KBM-7 (cell line): ENCODE results near the gene POU2F2.

Experiments used
- DNase-seq: peaks from one replicate; pipeline ENCODE4 v3.0.0-alpha.2; 2015
- in situ Hi-C: fragments of 300-500 bp; cut with MboI; formaldehyde crosslinking; loops from 2 replicates; pipeline ENCODE4 v1.14.3; 2020; ENCODE audit warnings: low sequenced_read_pairs, low pct_unique_long_range_greater_than_20kb, mixed read lengths

Gene POU2F2

DNA sequence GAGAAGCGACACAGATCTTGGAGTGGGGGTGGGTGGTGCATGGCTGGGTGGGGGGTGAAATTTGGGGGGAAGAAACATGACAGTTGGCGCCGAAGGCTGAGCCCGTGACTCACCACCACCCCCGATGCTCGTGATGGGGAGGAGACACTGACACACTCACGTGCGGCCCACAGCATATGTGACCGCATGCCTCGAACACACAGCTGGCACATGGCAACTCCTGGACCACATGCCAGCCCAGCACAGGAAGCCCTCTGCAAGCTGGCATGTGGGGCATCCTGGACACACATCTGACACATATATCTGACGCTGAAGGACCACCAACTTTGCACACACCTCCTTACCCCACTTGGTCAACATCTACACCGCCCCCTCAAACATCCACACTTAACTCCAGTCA, 61.0 kb downstream of the POU2F2 start:
- no peak for DNase-seq
- in situ Hi-C loops = no loop called here

DNA sequence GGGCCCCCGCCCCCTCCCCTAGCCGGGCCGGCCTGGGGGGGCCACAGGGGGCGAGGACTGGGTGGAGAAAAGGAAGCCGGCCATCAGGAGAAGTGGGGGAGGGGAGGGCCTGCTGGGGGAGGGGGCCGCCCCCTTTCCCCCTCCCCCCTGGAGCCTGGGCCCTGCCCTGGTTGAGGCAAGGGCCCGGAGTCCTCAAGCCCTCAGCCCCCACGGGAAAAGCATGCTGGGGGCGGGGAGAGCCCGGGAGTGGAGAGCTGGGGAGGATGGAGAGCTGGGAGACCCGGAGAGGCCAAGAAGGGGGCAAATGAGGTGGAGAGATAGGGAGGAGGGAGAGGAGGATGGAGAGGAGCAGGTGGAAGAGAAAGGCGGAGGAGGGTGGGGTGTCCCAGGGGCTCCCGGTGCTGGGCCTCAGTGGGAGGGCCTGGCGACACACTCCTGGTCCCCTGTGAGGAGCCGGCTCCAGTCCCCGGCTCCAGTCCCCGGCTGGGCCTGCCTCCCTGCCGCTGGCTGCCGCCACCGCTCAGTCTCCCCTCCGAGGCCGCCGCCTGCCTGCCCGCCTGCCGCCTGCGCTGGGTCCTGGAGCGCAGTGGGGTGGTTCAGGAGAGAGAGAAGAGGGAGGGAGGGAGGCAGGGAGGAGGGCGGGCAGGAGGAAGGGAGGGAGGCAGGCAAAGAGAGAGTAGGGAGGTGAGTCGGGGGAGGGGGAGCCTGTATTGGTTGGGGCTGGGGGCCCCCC, 62.5 kb downstream of the POU2F2 start, which contains the start of gene GRIK5:
Gene GRIK5, minus strand, starts transcription at position 588 of the 733 bp plus-strand sequence. CDS start 4,436 bp downstream, outside the sequence.
- peak; percentile 36 for DNase-seq
- in situ Hi-C loops = no loop called here

GRCh38 chr19:42068756-42069571, 63.3 kb downstream of the POU2F2 start:
- peak; percentile 54 for DNase-seq
- in situ Hi-C loops = no loop called here

DNA sequence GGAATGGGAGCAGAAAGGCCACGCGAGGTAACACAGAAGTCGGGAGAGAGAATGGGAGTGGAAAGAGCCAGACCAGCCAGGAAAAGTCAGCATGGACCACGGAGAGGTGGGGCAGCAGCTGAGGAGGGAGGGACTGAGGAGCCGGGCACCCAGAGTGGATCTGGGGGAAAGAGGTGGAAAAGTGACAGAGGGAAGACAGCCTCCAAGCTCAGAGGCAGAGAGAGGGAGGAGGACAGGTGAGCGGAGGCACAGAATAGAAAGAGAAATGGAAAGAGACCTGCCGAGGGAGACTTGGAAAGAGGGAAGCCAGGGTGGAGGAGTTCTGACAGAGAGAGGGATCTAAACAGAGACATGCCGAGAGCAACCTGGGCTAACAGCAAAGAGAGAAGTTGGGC, 63.9 kb downstream of the POU2F2 start:
- in situ Hi-C loops = no loop called here
- no peak for DNase-seq

DNA sequence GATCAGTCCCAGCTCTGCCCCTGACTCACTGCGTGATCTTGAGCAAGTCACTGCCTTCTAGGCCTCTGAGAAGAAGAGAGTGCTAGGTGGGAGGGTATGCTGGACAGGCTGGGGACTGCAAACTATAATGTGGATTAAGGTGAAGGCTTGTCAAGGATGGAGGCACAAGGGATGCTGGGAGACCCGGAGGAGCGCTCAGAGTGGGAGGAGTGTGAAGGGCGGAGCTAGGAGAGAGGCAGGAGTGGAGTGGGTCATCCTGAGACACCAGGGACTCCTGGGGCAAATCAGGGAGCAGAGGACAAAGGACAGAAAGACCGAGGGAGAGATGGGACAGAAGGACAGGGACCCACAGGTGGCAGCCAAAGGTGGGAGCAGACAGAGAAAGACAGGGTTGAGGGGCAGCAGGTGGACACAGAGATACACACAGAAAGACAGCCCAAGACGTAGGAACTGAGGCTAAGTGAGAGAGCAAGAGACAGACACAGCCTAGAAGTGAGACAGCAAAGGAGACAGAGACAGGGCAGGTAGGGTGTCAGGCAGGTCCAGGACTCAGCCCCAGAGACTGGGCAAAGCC, 64.8 kb downstream of the POU2F2 start:
- in situ Hi-C loops = no loop called here
- DNase-seq = no peak

DNA sequence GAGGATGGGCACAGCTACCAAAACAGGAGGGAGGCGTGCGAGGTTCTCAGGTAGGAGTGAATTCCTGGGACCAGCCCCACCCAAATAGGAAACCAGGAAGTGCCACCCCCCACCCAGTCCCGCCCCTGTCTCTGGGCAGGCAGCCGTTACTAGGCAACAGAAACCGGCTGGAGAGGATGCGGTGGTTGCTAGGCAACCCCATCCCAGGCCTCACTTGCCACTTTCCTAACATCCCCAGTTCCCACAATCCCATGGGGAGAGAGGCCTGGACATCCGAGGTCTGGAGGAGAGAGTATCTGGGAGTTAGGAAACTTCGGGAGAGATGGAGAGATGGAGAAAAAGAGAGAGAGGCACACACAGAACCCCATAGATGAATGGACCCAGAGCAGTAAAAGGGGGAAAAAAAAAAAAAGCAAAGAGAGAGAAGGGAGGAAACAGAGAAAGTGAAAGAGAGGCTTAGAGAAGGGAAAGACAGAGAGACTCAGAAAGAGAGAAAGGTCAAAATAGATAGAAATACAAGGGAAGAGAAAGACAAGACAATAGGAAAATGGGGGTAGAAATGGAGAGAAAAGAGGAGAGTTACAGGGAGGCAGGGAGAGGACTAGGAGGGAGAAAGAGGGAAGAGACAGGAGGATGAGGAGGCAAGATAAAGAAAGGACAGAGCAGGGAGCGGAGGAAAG, 66.0 kb downstream of the POU2F2 start:
- in situ Hi-C loops = no loop called here
- DNase-seq = peak; percentile 47

GRCh38 chr19:42065511-42065910, 66.7 kb downstream of the POU2F2 start:
- in situ Hi-C loops = no loop called here
- DNase-seq = no peak

GRCh38 chr19:42065051-42065450, 67.2 kb downstream of the POU2F2 start:
- in situ Hi-C loops = no loop called here
- no peak for DNase-seq

DNA sequence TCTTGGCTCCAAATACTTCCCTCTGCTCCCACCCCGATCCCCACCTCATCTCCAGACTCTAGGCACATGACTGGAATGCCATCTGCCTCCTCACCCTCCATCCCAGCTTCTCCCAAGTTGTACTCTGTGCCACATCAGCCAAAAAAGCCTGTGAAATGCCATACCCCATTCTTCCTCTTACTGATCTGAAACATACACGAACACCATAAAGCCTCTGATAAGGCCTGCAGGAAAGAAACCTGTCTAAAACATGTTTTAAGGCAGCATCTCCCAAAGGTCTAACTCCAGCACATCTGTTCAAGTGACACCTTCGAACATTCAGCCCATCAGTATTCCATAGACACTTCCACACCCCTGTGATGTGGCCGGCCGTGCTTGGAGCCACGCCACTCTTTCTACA, 67.8 kb downstream of the POU2F2 start:
- in situ Hi-C loops = no loop called here
- no peak for DNase-seq

- no peak for DNase-seq
- in situ Hi-C loops = no loop called here
Observed at GRCh38 chr19:42062381-42062780, 69.9 kb downstream of the POU2F2 start.

DNA sequence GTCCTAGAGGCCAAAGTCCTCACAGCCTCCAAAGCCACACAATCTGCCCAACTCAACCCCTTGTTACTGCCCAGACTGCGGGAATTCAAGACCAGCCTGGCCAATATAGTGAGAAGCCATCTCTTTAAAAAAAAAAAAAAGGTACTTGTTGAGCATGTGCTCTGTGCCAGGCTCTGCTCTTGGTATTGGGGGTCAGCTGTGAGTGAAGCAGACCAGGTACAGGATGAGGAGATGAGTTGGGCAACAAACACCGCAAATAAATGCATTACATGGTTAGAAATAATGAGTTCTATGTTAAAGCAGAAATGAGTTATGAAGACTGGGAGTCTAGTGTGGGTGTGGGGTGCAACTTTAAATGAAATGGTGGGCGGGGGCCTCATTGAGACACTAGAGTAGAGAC, 72.1 kb downstream of the POU2F2 start:
- in situ Hi-C loops = no loop called here

DNA sequence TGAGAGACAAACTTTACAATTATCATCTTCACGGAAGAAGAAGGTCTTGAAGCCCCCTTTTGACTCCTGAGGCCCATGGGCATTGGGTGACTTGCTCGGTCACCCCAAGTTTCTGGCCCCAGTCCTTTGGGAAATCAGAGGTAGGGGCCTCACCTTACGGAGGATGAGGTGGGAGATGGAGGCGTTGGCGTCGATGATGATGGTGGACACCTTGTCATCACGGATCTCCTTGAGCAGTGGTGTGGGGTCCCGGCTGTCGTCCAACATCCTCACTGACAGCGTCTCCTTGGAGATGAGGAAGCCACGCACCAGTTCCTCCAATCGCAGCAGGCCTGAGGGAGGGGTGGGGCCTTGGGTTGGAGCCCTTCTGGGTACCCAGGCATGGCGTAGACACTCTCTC, 73.0 kb downstream of the POU2F2 start:
- no peak for DNase-seq
- in situ Hi-C loops = no loop called here

More for the DNA sequence above, 72.1 kb downstream of the POU2F2 start:
- DNase-seq = no peak

DNA sequence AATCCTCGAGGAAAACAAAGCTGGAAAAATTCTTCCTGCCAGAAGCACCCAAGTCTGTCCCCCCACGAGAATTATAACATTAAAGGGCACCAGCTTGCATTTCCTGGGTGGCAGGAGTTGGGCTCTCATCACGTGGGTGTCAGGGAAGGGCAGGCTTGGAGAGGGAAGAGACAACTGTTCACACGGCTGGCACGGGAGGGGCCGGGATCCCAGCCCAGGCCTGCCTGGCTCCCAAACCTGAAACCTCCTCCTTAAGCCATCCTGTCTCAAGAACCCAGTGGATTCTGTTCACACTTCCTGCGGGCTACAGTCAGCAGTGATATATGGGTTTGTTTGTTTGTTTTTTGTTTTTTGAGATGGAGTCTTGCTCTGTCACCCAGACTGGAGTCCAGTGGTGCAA, 74.4 kb downstream of the POU2F2 start:
- in situ Hi-C loops = no loop called here
- no peak for DNase-seq

DNA sequence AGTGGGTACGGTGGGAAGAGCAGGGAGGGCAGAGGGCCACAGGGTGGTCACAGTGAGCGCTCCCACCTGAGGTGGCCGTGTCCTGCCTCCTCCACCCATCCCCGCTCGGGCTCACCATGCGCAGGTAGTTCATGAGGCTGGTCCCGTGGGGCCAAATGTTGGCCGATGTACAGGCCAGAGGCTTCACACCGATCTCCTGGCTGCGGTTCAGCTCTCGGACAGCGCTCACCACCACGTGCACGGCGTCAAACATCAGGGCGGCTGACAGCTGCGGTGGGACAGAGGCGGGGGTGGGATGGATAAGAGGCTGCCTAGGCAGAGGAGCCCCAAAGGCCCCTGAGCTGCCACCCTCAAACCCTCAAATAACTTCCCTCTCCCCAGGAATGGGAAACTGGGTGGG, 78.0 kb downstream of the POU2F2 start:
- no peak for DNase-seq
- in situ Hi-C loops = no loop called here

DNA sequence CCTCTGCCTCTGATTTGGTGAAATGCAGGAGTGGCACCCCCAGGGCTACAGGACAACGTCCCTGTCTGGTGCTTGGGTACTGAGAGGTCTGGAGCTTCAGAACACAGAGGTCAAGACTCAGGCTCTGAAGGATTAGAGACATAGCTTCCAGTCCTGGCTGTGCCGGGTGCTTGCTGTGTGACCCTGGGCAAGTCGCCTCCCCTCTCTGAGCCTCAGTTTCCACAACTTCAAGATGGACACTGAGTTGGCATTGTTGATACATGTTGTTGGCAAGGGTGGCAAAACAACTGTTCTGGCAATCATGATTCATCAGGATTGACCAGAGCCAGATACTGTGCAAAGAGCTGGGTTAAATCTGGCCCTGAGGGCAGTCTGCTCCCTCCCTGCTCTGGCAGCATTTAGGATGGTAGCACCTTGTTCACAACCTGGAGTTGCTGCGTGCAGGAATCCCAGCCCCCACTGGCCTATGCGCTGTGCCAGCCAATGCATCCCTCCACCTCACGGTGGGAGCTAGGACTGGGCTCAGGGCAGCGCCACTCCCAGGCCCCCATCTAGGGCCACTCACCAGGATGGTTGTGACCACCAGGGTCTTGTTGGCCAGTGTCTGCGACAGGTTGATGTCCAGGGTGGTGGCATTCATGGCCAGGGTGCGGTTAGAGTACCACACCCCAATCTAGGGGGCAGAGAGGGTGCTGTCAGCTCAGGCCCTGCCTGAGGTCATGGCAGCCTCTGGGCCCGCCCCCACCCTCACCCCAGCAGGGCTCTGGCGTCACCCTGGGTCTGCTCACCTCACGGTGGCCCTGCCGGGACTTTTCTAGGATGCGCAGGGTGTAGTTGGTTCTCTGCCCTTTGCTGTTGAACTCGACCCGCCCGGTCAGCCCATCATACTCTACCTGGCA, 79.0 kb downstream of the POU2F2 start:
- in situ Hi-C loops = no loop called here
- DNase-seq = no peak

GRCh38 chr19:42052241-42052863, 79.9 kb downstream of the POU2F2 start:
- in situ Hi-C loops = no loop called here

DNA sequence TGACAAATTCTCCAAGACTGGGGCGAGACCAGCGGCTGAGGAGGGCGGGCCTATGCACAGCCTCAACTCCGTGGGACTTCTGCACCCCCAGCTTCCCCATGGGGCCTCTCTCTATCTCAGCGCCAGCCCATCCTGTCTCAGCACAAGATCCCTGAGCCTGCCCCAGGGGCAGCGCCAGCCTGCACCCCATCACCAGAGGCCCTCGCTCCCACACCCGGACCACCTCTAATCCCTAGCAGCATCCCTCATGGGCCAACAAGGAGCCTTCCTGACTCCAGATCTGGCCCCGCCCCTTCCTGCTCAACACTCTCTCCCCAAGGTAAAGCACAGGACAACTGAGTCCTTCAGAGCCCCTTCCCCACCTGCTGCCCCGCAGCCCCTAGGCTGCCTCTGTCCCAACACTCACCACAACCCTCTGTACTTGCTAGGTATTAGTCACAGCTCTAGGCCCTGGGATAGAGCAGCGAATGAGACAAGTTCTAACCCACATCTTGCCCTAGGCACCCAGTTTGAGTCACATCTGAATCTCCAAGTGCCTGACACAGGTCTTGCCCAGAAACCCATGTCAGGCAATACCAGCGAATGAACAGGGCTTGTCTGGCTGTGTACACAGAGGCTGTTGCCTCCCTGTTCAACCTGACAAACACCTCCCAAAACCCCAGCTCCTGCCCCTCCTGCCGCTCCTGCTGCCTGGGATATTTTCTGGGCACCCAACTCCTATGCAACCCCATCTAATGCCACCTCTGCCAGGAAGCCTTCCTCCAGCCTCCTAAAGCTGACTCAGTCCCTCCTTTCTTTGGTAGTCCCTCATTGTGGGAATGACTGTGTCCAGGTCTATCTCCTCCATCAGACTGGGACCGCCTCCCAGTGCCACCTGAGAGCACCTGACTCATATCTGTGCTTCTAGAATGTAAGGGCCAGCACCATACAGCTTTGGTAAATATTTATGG, 80.8 kb downstream of the POU2F2 start:
- no peak for DNase-seq

More at GRCh38 chr19:42052241-42052863, 79.9 kb downstream of the POU2F2 start:
- no peak for DNase-seq

More for the DNA sequence above, 80.8 kb downstream of the POU2F2 start:
- in situ Hi-C loops = no loop called here
